ENCODE data around the gene CHSY1. TPM values are rescaled to one million over a fixed set of nuclear protein-coding genes. Genes with fewer than 3 reads are reported as not detected.

CHSY1 gene
- total and polyA plus RNA-seq, 11 donors = 5.6 to 41.3 (median 11.1) TPM

DNA sequence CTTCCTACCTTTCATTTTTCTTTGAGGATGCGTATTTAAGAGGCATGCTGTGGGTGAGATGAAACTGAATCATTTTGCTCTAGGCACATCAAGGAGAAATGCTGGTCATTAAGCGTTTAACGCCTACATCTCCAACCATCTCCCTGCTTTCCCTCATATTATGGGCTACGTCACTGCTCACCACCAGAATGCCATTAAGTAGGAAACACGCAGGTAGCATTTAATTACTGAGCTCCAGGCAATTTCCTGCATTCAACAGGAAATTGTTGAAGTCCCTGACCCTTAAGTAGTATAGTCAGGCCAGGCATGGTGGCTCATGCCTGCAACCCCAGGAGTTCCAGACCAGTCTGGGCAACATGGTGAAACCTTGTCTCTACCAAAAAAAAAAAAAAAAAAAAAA, 66.1 kb downstream of the CHSY1 start:
- H3K36me3 ChIP-seq = peaks cover 0 to 26% (median 0%) of the 10 kb centered on the region in 9 donors
- no peak overlapping the region for H3K4me3 ChIP-seq
- no peaks in the 10 kb centered on the region for H3K9me3 ChIP-seq
- peak overlapping the region in 4 of 12 donors; percentile 75 to 83 (median 78) for H3K27ac ChIP-seq
- no peak for DNase-seq
- H3K4me1 ChIP-seq = peaks cover 4 to 94% (median 56%) of the 10 kb centered on the region in 12 donors
- no peak for TF ChIP-seq POLR2A (IDR thresholded peaks at IDR 0.05)
- TF ChIP-seq, protein P1, sequence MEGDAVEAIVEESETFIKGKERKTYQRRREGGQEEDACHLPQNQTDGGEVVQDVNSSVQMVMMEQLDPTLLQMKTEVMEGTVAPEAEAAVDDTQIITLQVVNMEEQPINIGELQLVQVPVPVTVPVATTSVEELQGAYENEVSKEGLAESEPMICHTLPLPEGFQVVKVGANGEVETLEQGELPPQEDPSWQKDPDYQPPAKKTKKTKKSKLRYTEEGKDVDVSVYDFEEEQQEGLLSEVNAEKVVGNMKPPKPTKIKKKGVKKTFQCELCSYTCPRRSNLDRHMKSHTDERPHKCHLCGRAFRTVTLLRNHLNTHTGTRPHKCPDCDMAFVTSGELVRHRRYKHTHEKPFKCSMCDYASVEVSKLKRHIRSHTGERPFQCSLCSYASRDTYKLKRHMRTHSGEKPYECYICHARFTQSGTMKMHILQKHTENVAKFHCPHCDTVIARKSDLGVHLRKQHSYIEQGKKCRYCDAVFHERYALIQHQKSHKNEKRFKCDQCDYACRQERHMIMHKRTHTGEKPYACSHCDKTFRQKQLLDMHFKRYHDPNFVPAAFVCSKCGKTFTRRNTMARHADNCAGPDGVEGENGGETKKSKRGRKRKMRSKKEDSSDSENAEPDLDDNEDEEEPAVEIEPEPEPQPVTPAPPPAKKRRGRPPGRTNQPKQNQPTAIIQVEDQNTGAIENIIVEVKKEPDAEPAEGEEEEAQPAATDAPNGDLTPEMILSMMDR (IDR thresholded peaks at IDR 0.05) = no peak
- intact Hi-C loops (cut with DNase I) = loop anchor here in 3 of 10 donors (5.0 to 10.0 kb wide), 3 partner anchors 59 to 67 kb away; partner anchors contain the start of gene CHSY1 (in 1 of the 3)
- 82 to 89% (median 87%) methylated on average over 5 of the region's 5 CpGs for WGBS, 4 donors
- no peak for ATAC-seq
- no peaks in the 10 kb centered on the region for H3K27me3 ChIP-seq

GRCh38 chr15:101185336-101185735, 66.5 kb downstream of the CHSY1 start:
- 89 to 93% (median 90%) methylated on average over 6 of the region's 6 CpGs for WGBS, 4 donors
- H3K36me3 ChIP-seq = peaks cover 0 to 30% (median 0%) of the 10 kb centered on the region in 9 donors
- H3K27ac ChIP-seq = peak overlapping the region in 3 of 12 donors; percentile 13 to 76 (median 14)
- TF ChIP-seq, protein P1 (IDR thresholded peaks at IDR 0.05) = no peak
- no peak for TF ChIP-seq POLR2A (IDR thresholded peaks at IDR 0.05)
- H3K4me1 ChIP-seq = peaks cover 4 to 94% (median 55%) of the 10 kb centered on the region in 12 donors
- no peaks in the 10 kb centered on the region for H3K27me3 ChIP-seq
- DNase-seq (no peak), ATAC-seq (no peak)
- intact Hi-C loops (cut with DNase I) = loop anchor here in 3 of 10 donors (5.0 to 10.0 kb wide), 3 partner anchors 59 to 67 kb away; partner anchors contain the start of gene CHSY1 (in 1 of the 3)
- no peaks in the 10 kb centered on the region for H3K9me3 ChIP-seq
- no peak overlapping the region for H3K4me3 ChIP-seq

GRCh38 chr15:101184830-101185229, 67.0 kb downstream of the CHSY1 start:
- peaks cover 0 to 35% (median 0%) of the 10 kb centered on the region in 9 donors for H3K36me3 ChIP-seq
- TF ChIP-seq, protein P1 (IDR thresholded peaks at IDR 0.05) = no peak
- no peak for TF ChIP-seq POLR2A (IDR thresholded peaks at IDR 0.05)
- DNase-seq (no peak), ATAC-seq (no peak)
- no peaks in the 10 kb centered on the region for H3K9me3 ChIP-seq
- no peak overlapping the region for H3K4me3 ChIP-seq
- no peaks in the 10 kb centered on the region for H3K27me3 ChIP-seq
- intact Hi-C loops (cut with DNase I) = loop anchor here in 4 of 10 donors (5.0 to 10.0 kb wide), 4 partner anchors 60 to 67 kb away; partner anchors contain the start of gene CHSY1 (in 1 of the 4)
- 89 to 97% (median 96%) methylated on average over 7 of the region's 7 CpGs for WGBS, 4 donors
- peaks cover 4 to 95% (median 54%) of the 10 kb centered on the region in 12 donors for H3K4me1 ChIP-seq
- peak overlapping the region in 3 of 12 donors; percentile 13 to 24 (median 14) for H3K27ac ChIP-seq

GRCh38 chr15:101183931-101184305, 67.9 kb downstream of the CHSY1 start:
- WGBS, 4 donors = 54 to 65% (median 63%) methylated on average over 5 of the region's 5 CpGs
- intact Hi-C loops (cut with DNase I) = loop anchor here in 3 of 10 donors (5.0 to 10.0 kb wide), 2 partner anchors 61 to 63 kb away; no protein-coding TSS in a partner anchor
- no peaks in the 10 kb centered on the region for H3K9me3 ChIP-seq
- peak in 1 of 4 donors; percentile 5 for ATAC-seq
- no peak for DNase-seq
- no peaks in the 10 kb centered on the region for H3K27me3 ChIP-seq
- TF ChIP-seq, protein P1 (IDR thresholded peaks at IDR 0.05) = no peak
- TF ChIP-seq POLR2A (IDR thresholded peaks at IDR 0.05) = no peak
- peaks cover 4 to 89% (median 52%) of the 10 kb centered on the region in 12 donors for H3K4me1 ChIP-seq
- H3K4me3 ChIP-seq = no peak overlapping the region
- H3K36me3 ChIP-seq = peaks cover 0 to 41% (median 0%) of the 10 kb centered on the region in 9 donors
- peak overlapping the region in 8 of 12 donors; percentile 3 to 68 (median 49) for H3K27ac ChIP-seq

Measured in heart left ventricle (tissue), 16 donors.